IMR-90 (cell line): Measurements from ENCODE around the gene COL4A2. TPM values are rescaled to one million over a fixed set of nuclear protein-coding genes. Genes with fewer than 3 reads are reported as not detected.
A peak's percentile ranks its signal among the peaks of the same experiment; 100 is the strongest.

Source experiments
- ATAC-seq: fragments of 200-7000 bp; cut with Tn5 transposase; 2 replicates; pipeline ENCODE4 v1.9.1; 2020; ENCODE audit warnings: low read depth, mild to moderate bottlenecking, moderate library complexity
- BruUV-seq: library from RNA; stranded (reverse); fragments of 400-500 nt; replicated peaks from 2 replicates; lab custom pipeline; 2021; lab: Mats Ljungman, UMichigan
- CTCF ChIA-PET: fragments of 300-600 bp; formaldehyde crosslinking; extraction: SDS; loops from one replicate; lab custom pipeline; 2021; ENCODE audit warnings: antibody characterized with exemption; lab: Yijun Ruan, JAX
- POLR2A ChIA-PET: fragments of 300-600 bp; sonication (Branson Sonifier 250); formaldehyde crosslinking; loops from one replicate; lab custom pipeline; 2022; ENCODE audit warnings: antibody characterized with exemption; ENCODE audit not compliant: unreplicated experiment; lab: Charles Lee
- DNase-seq: peaks from one replicate; pipeline ENCODE4 v3.0.0; 2013
- H2AFZ ChIP-seq: replicated peaks from 2 replicates; pipeline ENCODE3; 2013; ENCODE audit warnings: low read length, mild to moderate bottlenecking; ENCODE audit not compliant: poor library complexity
- H2AK5ac ChIP-seq: 2 replicates; pipeline ENCODE4 v1.6.1; 2013; ENCODE audit warnings: low read depth, low read length, inconsistent platforms
- H2AK9ac ChIP-seq: replicated peaks from 2 replicates; pipeline ENCODE3; 2013; ENCODE audit warnings: mild to moderate bottlenecking, low read depth, low read length, moderate library complexity; ENCODE audit not compliant: poor library complexity
- H2BK120ac ChIP-seq: 2 replicates; pipeline ENCODE4 v1.6.1; 2013; ENCODE audit warnings: low read depth, low read length, inconsistent platforms
- H2BK15ac ChIP-seq: 3 replicates; pipeline ENCODE4 v1.6.1; 2013; ENCODE audit warnings: low read depth, low read length, inconsistent platforms
- H2BK20ac ChIP-seq: 2 replicates; pipeline ENCODE4 v1.6.1; 2013; ENCODE audit warnings: low read depth, mild to moderate bottlenecking, inconsistent platforms, low read length, moderate library complexity
- H2BK5ac ChIP-seq: 2 replicates; pipeline ENCODE4 v1.6.1; 2013; ENCODE audit warnings: mild to moderate bottlenecking, low read depth, low read length, inconsistent platforms; ENCODE audit not compliant: poor library complexity, severe bottlenecking
- H3K14ac ChIP-seq: replicated peaks from 2 replicates; pipeline ENCODE4 v1.6.1; 2013; ENCODE audit warnings: low read depth, low read length, inconsistent platforms
- H3K18ac ChIP-seq: 2 replicates; pipeline ENCODE4 v1.6.1; 2013; ENCODE audit warnings: low read depth, low read length, control low read depth
- H3K23ac ChIP-seq: 2 replicates; pipeline ENCODE4 v1.6.1; 2013; ENCODE audit warnings: low read depth, low read length, inconsistent platforms
- H3K27ac ChIP-seq: 2 replicates; pipeline ENCODE4 v1.5.1; 2013; ENCODE audit warnings: mild to moderate bottlenecking, control low read depth, low read length; ENCODE audit not compliant: insufficient read depth
- H3K27me3 ChIP-seq: 2 replicates; pipeline ENCODE4 v1.6.1; 2013; ENCODE audit warnings: low read length; ENCODE audit not compliant: control insufficient read depth, insufficient read depth
- H3K36me3 ChIP-seq: 2 replicates; pipeline ENCODE4 v1.6.1; 2013; ENCODE audit warnings: low read length, mixed read lengths; ENCODE audit not compliant: control insufficient read depth, insufficient read depth
- H3K4ac ChIP-seq: 2 replicates; pipeline ENCODE4 v1.6.1; 2013; ENCODE audit warnings: low read depth, low read length, inconsistent platforms
- H3K4me1 ChIP-seq: 2 replicates; pipeline ENCODE4 v1.6.1; 2013; ENCODE audit warnings: low read length, mixed read lengths; ENCODE audit not compliant: control insufficient read depth, insufficient read depth
- H3K4me2 ChIP-seq: 2 replicates; pipeline ENCODE4 v1.6.1; 2013; ENCODE audit warnings: low read depth, mild to moderate bottlenecking, control low read depth, low read length, moderate library complexity
- H3K4me3 ChIP-seq: 2 replicates; pipeline ENCODE4 v1.5.1; 2013; ENCODE audit warnings: low read depth, mild to moderate bottlenecking, control low read depth, low read length, moderate library complexity; ENCODE audit not compliant: insufficient read depth
- H3K56ac ChIP-seq: 2 replicates; pipeline ENCODE4 v1.6.1; 2013; ENCODE audit warnings: low read length, inconsistent platforms; ENCODE audit not compliant: insufficient read depth; ENCODE audit errors: extremely low read depth
- H3K79me1 ChIP-seq, 2 experiments: 2 replicates each; pipeline ENCODE4 v1.6.1; 2013; ENCODE audit warnings: low read length in 2 of 2, inconsistent platforms in 1 of 2, low read depth in 1 of 2
- H3K9ac ChIP-seq: 2 replicates; pipeline ENCODE4 v1.6.1; 2013; ENCODE audit warnings: low read depth, low read length, control low read depth
- H3K9me1 ChIP-seq: 2 replicates; pipeline ENCODE4 v1.6.1; 2013; ENCODE audit warnings: low read length, inconsistent platforms; ENCODE audit not compliant: insufficient read depth
- H3K9me3 ChIP-seq: 2 replicates; pipeline ENCODE4 v1.6.1; 2013; ENCODE audit warnings: low read length; ENCODE audit not compliant: control insufficient read depth, insufficient read depth
- H4K20me1 ChIP-seq: 2 replicates; pipeline ENCODE4 v1.6.1; 2013; ENCODE audit warnings: low read length, inconsistent platforms; ENCODE audit not compliant: insufficient read depth
- H4K5ac ChIP-seq: 2 replicates; pipeline ENCODE4 v1.6.1; 2013; ENCODE audit warnings: mild to moderate bottlenecking, low read depth, low read length, control low read depth
- H4K8ac ChIP-seq, 2 experiments: 2 replicates each; pipeline ENCODE4 v1.6.1; 2013; ENCODE audit warnings: low read depth in 2 of 2, low read length in 2 of 2, control low read depth in 1 of 2, inconsistent platforms in 1 of 2
- H4K91ac ChIP-seq: 2 replicates; pipeline ENCODE4 v1.6.1; 2013; ENCODE audit warnings: low read depth, low read length, inconsistent platforms; ENCODE audit not compliant: insufficient read depth
- CEBPB ChIP-seq: IDR thresholded peaks from 2 replicates; pipeline ENCODE4 v1.6.1; 2012; ENCODE audit warnings: low read depth, low read length, improper control_type of control experiment
- FOS ChIP-seq: fragments of 150-350 bp; IDR thresholded peaks from 2 replicates; pipeline ENCODE4 v1.6.1; 2016; ENCODE audit warnings: low read depth, low read length
- MAFK ChIP-seq: IDR thresholded peaks from 2 replicates; pipeline ENCODE4 v1.6.1; 2012; ENCODE audit warnings: low read depth, low read length, improper control_type of control experiment
- MAZ ChIP-seq: IDR thresholded peaks from 2 replicates; pipeline ENCODE4 v1.6.1; 2012; ENCODE audit warnings: low read depth, mild to moderate bottlenecking, low read length, improper control_type of control experiment, moderate library complexity, borderline replicate concordance
- MXI1 ChIP-seq: IDR thresholded peaks from 2 replicates; pipeline ENCODE4 v1.6.1; 2012; ENCODE audit warnings: low read depth, mild to moderate bottlenecking, low read length, moderate library complexity, borderline replicate concordance
- NFE2L2 ChIP-seq: fragments of 150-350 bp; IDR thresholded peaks from 2 replicates; pipeline ENCODE4 v1.6.1; 2016; ENCODE audit warnings: low read depth, mild to moderate bottlenecking, low read length
- POLR2A ChIP-seq: IDR thresholded peaks from 2 replicates; pipeline ENCODE4 v1.6.1; 2012; ENCODE audit warnings: mild to moderate bottlenecking, low read depth, low read length
- RAD21 ChIP-seq: IDR thresholded peaks from 2 replicates; pipeline ENCODE4 v1.6.1; 2012; ENCODE audit warnings: low read length, improper control_type of control experiment
- RCOR1 ChIP-seq: IDR thresholded peaks from 2 replicates; pipeline ENCODE4 v1.6.1; 2012; ENCODE audit warnings: mild to moderate bottlenecking, low read length, improper control_type of control experiment; ENCODE audit not compliant: insufficient replicate concordance
- RFX5 ChIP-seq: IDR thresholded peaks from 2 replicates; pipeline ENCODE4 v1.8.0; 2012; ENCODE audit warnings: low read depth, mild to moderate bottlenecking, low read length, moderate library complexity
- SMC3 ChIP-seq: fragments of 150-350 bp; IDR thresholded peaks from 2 replicates; pipeline ENCODE4 v1.6.1; 2016; ENCODE audit warnings: low read depth, mild to moderate bottlenecking, antibody characterized with exemption, low read length, moderate library complexity
- WGBS, 2 experiments: methylation state at CpG; one replicate each; pipeline versions ENCODE4 v1.1.5 to v1.1.7; 2013; ENCODE audit warnings: missing lambda C conversion rate in 2 of 2; ENCODE audit not compliant: insufficient read length in 1 of 2; ENCODE audit errors: extremely low coverage in 2 of 2; 5-methylcytosine and 5-hydroxymethylcytosine counted together
- dilution Hi-C: fragments of 300-500 bp; cut with HindIII; formaldehyde crosslinking; loops from one replicate; pipeline ENCODE4 v1.14.3; 2018; ENCODE audit warnings: low sequenced_read_pairs; ENCODE audit not compliant: unreplicated experiment
- in situ Hi-C: fragments of 300-500 bp; cut with MboI; formaldehyde crosslinking; loops from 3 replicates; pipeline ENCODE4 v1.14.3; 2019; ENCODE audit warnings: low sequenced_read_pairs, inconsistent platforms, mixed read lengths
- intact Hi-C: fragments of 100-400 bp; cut with micrococcal nuclease; formaldehyde crosslinking; loops from 2 replicates; pipeline ENCODE4 v1.10.0; 2022
- polyA plus RNA-seq, 3 experiments: library from polyadenylated mRNA; depleted of rRNA; stranded (reverse); fragments of >200 nt; gene quantifications; 2 replicates each; pipeline ENCODE4 v1.2.3, GENCODE V29; 2012; ENCODE audit warnings: low replicate concordance in 1 of 3
- total RNA-seq: library from RNA; depleted of rRNA; stranded (reverse); fragments of >200 nt; gene quantifications from 2 replicates; pipeline ENCODE4 v1.2.3, GENCODE V29; 2012
- TF ChIP-seq, protein P1 (sequence below): fragments of 150-350 bp; IDR thresholded peaks from 2 replicates; pipeline ENCODE4 v1.6.1; 2016; ENCODE audit warnings: low read depth, mild to moderate bottlenecking, low read length, moderate library complexity, borderline replicate concordance
- TF ChIP-seq, protein P2 (sequence below): fragments of 150-350 bp; IDR thresholded peaks from 2 replicates; pipeline ENCODE4 v1.6.1; 2017; ENCODE audit warnings: mild to moderate bottlenecking, antibody characterized with exemption, low read length, low read depth
- TF ChIP-seq, protein P3 (sequence below): conservative IDR thresholded peaks from 2 replicates; pipeline ENCODE4 v1.5.1; 2012; ENCODE audit warnings: mild to moderate bottlenecking, low read depth, low read length, improper control_type of control experiment

Gene COL4A2
- total and polyA plus RNA-seq, 2 of the 4 experiments (the other 2 are of a cell fraction) = 90.7 to 457 TPM

GRCh38 chr13:110420626-110421025 lies 113.5 kb downstream of the COL4A2 start:
- no peak overlapping the region for H3K9ac ChIP-seq
- H3K4me1 ChIP-seq = peaks cover 23% of the 10 kb centered on the region
- H3K4me2 ChIP-seq = no peak overlapping the region

More at GRCh38 chr13:110420626-110421025, 113.5 kb downstream of the COL4A2 start:
- dilution Hi-C loops (no loop called here), in situ Hi-C loops (no loop called here), intact Hi-C loops (no loop called here)
- ChIA-PET POLR2A (no interaction called here), CTCF (interaction anchor here (0.6 to 1.1 kb wide), 3 partner anchors 8 to 87 kb away, joined by 3 to 4 read pairs (median 4); no protein-coding TSS in a partner anchor)
- H3K4me3 ChIP-seq = no peak overlapping the region
- H3K9me1 ChIP-seq = peaks cover 43% of the 10 kb centered on the region
- no peak overlapping the region for H4K5ac ChIP-seq
- peak overlapping the region; percentile 76 for H3K23ac ChIP-seq
- peak overlapping the region; percentile 38 for H2BK20ac ChIP-seq
- peaks cover 46% of the 10 kb centered on the region for H3K36me3 ChIP-seq
- peak overlapping the region; percentile 24; the same call in 1 of the 2 replicates for H4K91ac ChIP-seq
- H3K18ac ChIP-seq = peak overlapping the region; percentile 2; the same call in 1 of the 2 replicates
- no peaks in the 10 kb centered on the region for H3K9me3 ChIP-seq
- H3K14ac ChIP-seq = peak overlapping the region; percentile 36; the same call in 1 of the 2 replicates
- H3K56ac ChIP-seq = no peak overlapping the region
- peaks cover 45% of the 10 kb centered on the region for H4K20me1 ChIP-seq
- DNase-seq (no peak), ATAC-seq (no peak)
- WGBS, 2 experiments = no CpG with 5 or more reads among the region's 6 CpGs
- peak overlapping the region; percentile 59 for H3K4ac ChIP-seq
- H2BK120ac ChIP-seq = peak overlapping the region; percentile 34
- no peak overlapping the region for H2AFZ ChIP-seq
- H2BK15ac ChIP-seq = no peak overlapping the region
- peak overlapping the region; percentile 79 for H2AK5ac ChIP-seq
- peak overlapping the region; percentile 77 for H2BK5ac ChIP-seq
- H2AK9ac ChIP-seq = no peak overlapping the region
- no peaks in the 10 kb centered on the region for H3K27me3 ChIP-seq
- BruUV-seq = no TSS peak
- TF ChIP-seq NFE2L2 (no peak), POLR2A (no peak), RFX5 (no peak), RAD21 (no peak), RCOR1 (no peak), SMC3 (no peak), MAZ (no peak), MAFK (no peak), MXI1 (no peak), CEBPB (no peak), FOS (no peak)
- TF ChIP-seq, protein P1, sequence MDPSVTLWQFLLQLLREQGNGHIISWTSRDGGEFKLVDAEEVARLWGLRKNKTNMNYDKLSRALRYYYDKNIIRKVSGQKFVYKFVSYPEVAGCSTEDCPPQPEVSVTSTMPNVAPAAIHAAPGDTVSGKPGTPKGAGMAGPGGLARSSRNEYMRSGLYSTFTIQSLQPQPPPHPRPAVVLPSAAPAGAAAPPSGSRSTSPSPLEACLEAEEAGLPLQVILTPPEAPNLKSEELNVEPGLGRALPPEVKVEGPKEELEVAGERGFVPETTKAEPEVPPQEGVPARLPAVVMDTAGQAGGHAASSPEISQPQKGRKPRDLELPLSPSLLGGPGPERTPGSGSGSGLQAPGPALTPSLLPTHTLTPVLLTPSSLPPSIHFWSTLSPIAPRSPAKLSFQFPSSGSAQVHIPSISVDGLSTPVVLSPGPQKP = no peak
- TF ChIP-seq, protein P2, sequence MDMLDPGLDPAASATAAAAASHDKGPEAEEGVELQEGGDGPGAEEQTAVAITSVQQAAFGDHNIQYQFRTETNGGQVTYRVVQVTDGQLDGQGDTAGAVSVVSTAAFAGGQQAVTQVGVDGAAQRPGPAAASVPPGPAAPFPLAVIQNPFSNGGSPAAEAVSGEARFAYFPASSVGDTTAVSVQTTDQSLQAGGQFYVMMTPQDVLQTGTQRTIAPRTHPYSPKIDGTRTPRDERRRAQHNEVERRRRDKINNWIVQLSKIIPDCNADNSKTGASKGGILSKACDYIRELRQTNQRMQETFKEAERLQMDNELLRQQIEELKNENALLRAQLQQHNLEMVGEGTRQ = no peak
- TF ChIP-seq, protein P3, sequence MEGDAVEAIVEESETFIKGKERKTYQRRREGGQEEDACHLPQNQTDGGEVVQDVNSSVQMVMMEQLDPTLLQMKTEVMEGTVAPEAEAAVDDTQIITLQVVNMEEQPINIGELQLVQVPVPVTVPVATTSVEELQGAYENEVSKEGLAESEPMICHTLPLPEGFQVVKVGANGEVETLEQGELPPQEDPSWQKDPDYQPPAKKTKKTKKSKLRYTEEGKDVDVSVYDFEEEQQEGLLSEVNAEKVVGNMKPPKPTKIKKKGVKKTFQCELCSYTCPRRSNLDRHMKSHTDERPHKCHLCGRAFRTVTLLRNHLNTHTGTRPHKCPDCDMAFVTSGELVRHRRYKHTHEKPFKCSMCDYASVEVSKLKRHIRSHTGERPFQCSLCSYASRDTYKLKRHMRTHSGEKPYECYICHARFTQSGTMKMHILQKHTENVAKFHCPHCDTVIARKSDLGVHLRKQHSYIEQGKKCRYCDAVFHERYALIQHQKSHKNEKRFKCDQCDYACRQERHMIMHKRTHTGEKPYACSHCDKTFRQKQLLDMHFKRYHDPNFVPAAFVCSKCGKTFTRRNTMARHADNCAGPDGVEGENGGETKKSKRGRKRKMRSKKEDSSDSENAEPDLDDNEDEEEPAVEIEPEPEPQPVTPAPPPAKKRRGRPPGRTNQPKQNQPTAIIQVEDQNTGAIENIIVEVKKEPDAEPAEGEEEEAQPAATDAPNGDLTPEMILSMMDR = no peak
- H3K27ac ChIP-seq = 0 out of 2 replicates have a peak overlapping the region, but pooled peaks have one; percentile 5
- peaks cover 43 to 85% of the 10 kb centered on the region in 2 experiments for H3K79me1 ChIP-seq
- 0 out of 4 replicates have a peak overlapping the region, but pooled peaks of 1 of the 2 experiments have one; percentile 23 for H4K8ac ChIP-seq
